K562 (cell line): ENCODE data around the gene DNASE1L3. TPM values are rescaled to one million over a fixed set of nuclear protein-coding genes. Genes with fewer than 3 reads are reported as not detected.
A peak's percentile ranks its signal among the peaks of the same experiment; 100 is the strongest.

ENCODE experiments used
- ATAC-seq: fragments of 200-7000 bp; cut with Tn5 transposase; 3 replicates; pipeline ENCODE4 v1.9.1; 2020; ENCODE audit warnings: moderate library complexity
- BruUV-seq: library from RNA; stranded (reverse); fragments of 400-500 nt; replicated peaks from 2 replicates; lab custom pipeline; 2021; lab: Mats Ljungman, UMichigan
- CTCF ChIA-PET: fragments of 300-600 bp; formaldehyde crosslinking; extraction: SDS; loops from one replicate; lab custom pipeline; 2021; ENCODE audit warnings: low intra/inter-chr PET ratio; lab: Yijun Ruan, JAX
- POLR2A ChIA-PET: fragments of 300-600, 350-650 bp; sonication (Branson Sonifier 250); formaldehyde crosslinking; extraction: SDS; loops from one replicate; lab custom pipeline; 2021; ENCODE audit warnings: antibody characterized with exemption, inconsistent platforms; lab: Yijun Ruan, JAX
- DNase-seq, 4 experiments: peaks; one replicate each; pipeline versions ENCODE4 v3.0.0 to v3.0.0-alpha.2; 2011 to 2018; ENCODE audit warnings: low spot score in 3 of 4, mixed read lengths in 3 of 4; ENCODE audit errors: extremely low read depth in 1 of 4
- FAIRE-seq: peaks from 2 replicates; lab custom pipeline; 2011; peaks lifted over from hg19 to GRCh38; lab: Jason Lieb, UNC
- H2AFZ ChIP-seq: 2 replicates; pipeline ENCODE4 v1.6.0; 2011; ENCODE audit warnings: low read depth, low read length, control low read depth, inconsistent platforms
- H3K27ac ChIP-seq: fragments of 200-600 bp; 3 replicates; pipeline ENCODE4 v1.8.0; 2011; ENCODE audit warnings: low read depth, mild to moderate bottlenecking, control low read depth, inconsistent platforms, low read length, moderate library complexity, mixed read lengths; ENCODE audit errors: extremely low read depth
- H3K27me3 ChIP-seq, 2 experiments: fragments of 300-600 bp in 1 of 2; 2 replicates in 1 of 2; 3 replicates in 1 of 2; pipeline versions ENCODE4 v1.6.0 to v1.8.0; 2011; ENCODE audit warnings: inconsistent platforms in 2 of 2, low read length in 2 of 2, mild to moderate bottlenecking in 1 of 2, mixed read lengths in 1 of 2, moderate library complexity in 1 of 2; ENCODE audit not compliant: control insufficient read depth in 2 of 2, insufficient read depth in 2 of 2
- H3K36me3 ChIP-seq: fragments of 300-600 bp; 3 replicates; pipeline ENCODE4 v1.8.0; 2011; ENCODE audit warnings: mild to moderate bottlenecking, low read length, inconsistent platforms; ENCODE audit not compliant: control insufficient read depth, insufficient read depth
- H3K4me1 ChIP-seq, 2 experiments: fragments of 200-600 bp in 1 of 2; replicated peaks in 1 of 2; 2 replicates in 1 of 2; 3 replicates in 1 of 2; pipeline versions ENCODE4 v1.5.1 to v1.8.0; 2011; ENCODE audit warnings: inconsistent platforms in 2 of 2, low read length in 2 of 2, mild to moderate bottlenecking in 1 of 2, mixed read lengths in 1 of 2, moderate library complexity in 1 of 2; ENCODE audit not compliant: control insufficient read depth in 2 of 2, insufficient read depth in 2 of 2
- H3K4me2 ChIP-seq: 2 replicates; pipeline ENCODE4 v1.6.1; 2011; ENCODE audit warnings: low read length, control low read depth, inconsistent platforms, mixed read lengths; ENCODE audit not compliant: insufficient read depth
- H3K4me3 ChIP-seq: fragments of 200-600 bp; sonication (generic), shearing (Covaris generic); 2 replicates; pipeline ENCODE4 v1.5.1; 2016; ENCODE audit warnings: control low read depth, inconsistent platforms
- H3K79me2 ChIP-seq: fragments of 200-600 bp; 3 replicates; pipeline ENCODE4 v1.8.0; 2011; ENCODE audit warnings: low read length, inconsistent platforms; ENCODE audit not compliant: control insufficient read depth, insufficient read depth
- H3K9ac ChIP-seq, 2 experiments: 2 replicates each; pipeline versions ENCODE4 v1.6.0 to v1.6.1; 2011; ENCODE audit warnings: low read depth in 2 of 2, low read length in 2 of 2, control low read depth in 1 of 2, inconsistent platforms in 1 of 2, mild to moderate bottlenecking in 1 of 2, mixed read lengths in 1 of 2; ENCODE audit not compliant: insufficient read depth in 1 of 2
- H3K9me1 ChIP-seq: one replicate; pipeline ENCODE4 v1.6.0; 2011; ENCODE audit warnings: inconsistent platforms, mild to moderate bottlenecking, low read length, moderate library complexity; ENCODE audit not compliant: control insufficient read depth, insufficient read depth
- H3K9me3 ChIP-seq: replicated peaks from 2 replicates; pipeline ENCODE4 v1.5.1; 2011; ENCODE audit warnings: low read depth, low read length, inconsistent platforms; ENCODE audit not compliant: control insufficient read depth, insufficient read depth
- H4K20me1 ChIP-seq: replicated peaks from 2 replicates; pipeline ENCODE4 v1.6.1; 2011; ENCODE audit warnings: low read length, inconsistent platforms, mixed read lengths; ENCODE audit not compliant: control insufficient read depth, insufficient read depth
- ESRRA ChIP-seq: fragments of 450-650 bp; IDR thresholded peaks from 2 replicates; pipeline ENCODE4 v1.6.1; 2014; ENCODE audit warnings: low read depth, mild to moderate bottlenecking, moderate library complexity, borderline replicate concordance
- ETS1 ChIP-seq: conservative IDR thresholded peaks from 2 replicates; pipeline ENCODE4 v1.6.1; 2011; ENCODE audit warnings: low read depth, mild to moderate bottlenecking, low read length; ENCODE audit not compliant: control insufficient read depth
- HNRNPUL1 ChIP-seq: fragments of 200-400 bp; formaldehyde crosslinking; IDR thresholded peaks from 2 replicates; pipeline ENCODE4 v1.6.1; 2017; ENCODE audit warnings: low read length
- L3MBTL2 ChIP-seq: fragments of 450-650 bp; IDR thresholded peaks from 2 replicates; pipeline ENCODE4 v1.6.1; 2016; ENCODE audit warnings: mild to moderate bottlenecking, moderate library complexity
- RFX7 ChIP-seq: fragments of 250-450 bp; sonication (Bioruptor Pico); IDR thresholded peaks from 2 replicates; pipeline ENCODE4 v1.5.1; 2021; ENCODE audit warnings: mild to moderate bottlenecking
- SNIP1 ChIP-seq: fragments of 450-650 bp; IDR thresholded peaks from 2 replicates; pipeline ENCODE4 v1.7.1; 2017; ENCODE audit warnings: low read depth, mild to moderate bottlenecking
- U2AF2 ChIP-seq: fragments of 200-400 bp; formaldehyde crosslinking; optimal IDR thresholded peaks from 2 replicates; pipeline ENCODE3; 2017; ENCODE audit warnings: low read depth, mild to moderate bottlenecking, low read length
- ZNF232 ChIP-seq: sonication (generic); formaldehyde crosslinking; IDR thresholded peaks from 2 replicates; pipeline ENCODE4 v1.8.0; 2022; ENCODE audit warnings: mild to moderate bottlenecking, missing genetic modification reagents
- WGBS: fragments of 100-300 bp; shearing (Covaris generic); methylation state at CpG from one replicate; pipeline ENCODE4 v1.1.6; 2016; ENCODE audit warnings: low coverage, mixed read lengths; ENCODE audit not compliant: insufficient coverage; ENCODE audit errors: missing lambda C conversion rate; 5-methylcytosine and 5-hydroxymethylcytosine counted together
- in situ Hi-C: fragments of 300-500 bp; cut with MboI; formaldehyde crosslinking; loops from 4 replicates; pipeline ENCODE4 v1.15.0; 2018; ENCODE audit warnings: inconsistent platforms, mixed read lengths
- intact Hi-C: fragments of 100-400 bp; cut with micrococcal nuclease; formaldehyde crosslinking; loops from 2 replicates; pipeline ENCODE4 v1.14.2; 2022
- polyA plus RNA-seq, 8 experiments: library from polyadenylated mRNA; depleted of rRNA in 4 of 8; stranded (reverse) in 5 of 8; unstranded in 3 of 8; fragments of >200 nt; fragmentation: Nextera tagmentation in 2 of 8; fragmentation: Illumina TruSeq in 1 of 8; extraction: Ambion mirVana in 2 of 8; extraction: Trizol in 1 of 8; gene quantifications; 2 replicates each; pipeline versions ENCODE4 v1.2.1 to v1.2.3, GENCODE V29; 2011 to 2014; ENCODE audit warnings: inconsistent platforms in 1 of 8, missing spikeins in 1 of 8
- total RNA-seq, 7 experiments: library from RNA; depleted of rRNA in 6 of 7; stranded (reverse); fragments of >200 nt in 6 of 7; fragmentation: Illumina TruSeq in 2 of 7; extraction: Trizol in 2 of 7; gene quantifications; 2 replicates each; pipeline versions ENCODE4 v1.2.1 to v1.2.3, GENCODE V29; 2011 to 2021; ENCODE audit warnings: low replicate concordance in 1 of 7
- TF ChIP-seq, protein P1 (sequence below), 2 experiments: IDR thresholded peaks; 2 replicates each; pipeline ENCODE4 v1.6.1; 2011; ENCODE audit warnings: borderline replicate concordance in 1 of 2, control low read depth in 1 of 2, low read depth in 1 of 2, low read length in 1 of 2, mild to moderate bottlenecking in 1 of 2, mixed read lengths in 1 of 2, moderate library complexity in 1 of 2; ENCODE audit not compliant: insufficient read depth in 1 of 2, insufficient read length in 1 of 2, poor library complexity in 1 of 2, severe bottlenecking in 1 of 2; ENCODE audit errors: extremely low read depth in 1 of 2

Gene DNASE1L3
- total and polyA plus RNA-seq, 9 of the 15 experiments (the other 6 are each of a cell fraction or from before 2014, with no cell fraction given) = 0.06 TPM; not detected in 8

GRCh38 chr3:58175437-58176184, 35.2 kb downstream of the DNASE1L3 start:
- peak overlapping the region; percentile 41; a peak in 3 of 4 replicates for H3K9ac ChIP-seq
- WGBS = 26% methylated on average over 15 of the region's 18 CpGs
- peak; percentile 26 for FAIRE-seq
- peaks cover 2% of the 10 kb centered on the region for H3K9me1 ChIP-seq
- in situ Hi-C loops = no loop called here
- H3K4me3 ChIP-seq = no peak overlapping the region
- peaks cover 5% of the 10 kb centered on the region; the same call in 1 of the 3 replicates for H3K36me3 ChIP-seq
- DNase-seq = peak in 1 of 4 experiments; percentile 32
- no peaks in the 10 kb centered on the region for H3K27me3 ChIP-seq
- peaks cover 37 to 38% of the 10 kb centered on the region in 2 experiments for H3K4me1 ChIP-seq
- H3K4me2 ChIP-seq = no peak overlapping the region; the same call in 1 of the 2 replicates
- peak overlapping the region; percentile 51 for H3K27ac ChIP-seq
- ChIA-PET CTCF (no interaction called here), POLR2A (interaction anchor here (1.2 kb wide), 1 partner anchor 131 kb away, joined by 3 read pairs; the partner anchor contains the start of genes HTD2 and RPP14)
- H3K79me2 ChIP-seq = no peaks in the 10 kb centered on the region
- intact Hi-C loops = loop anchor here (10.0 kb wide), 1 partner anchor 311 kb away; no protein-coding TSS in a partner anchor
- BruUV-seq = no TSS peak
- H4K20me1 ChIP-seq = no peaks in the 10 kb centered on the region
- no peaks in the 10 kb centered on the region for H3K9me3 ChIP-seq
- no peak for ATAC-seq
- peak overlapping the region; percentile 88 for H2AFZ ChIP-seq
- TF ChIP-seq ETS1 (no peak), HNRNPUL1 (no peak), ZNF232 (CRISPR knock-in tag) (no peak), SNIP1 (no peak), L3MBTL2 (peak; percentile 45; the same call in 1 of the 2 replicates), U2AF2 (no peak), RFX7 (CRISPR knock-in tag) (no peak), ESRRA (peak; percentile 87)
- TF ChIP-seq, protein P1, sequence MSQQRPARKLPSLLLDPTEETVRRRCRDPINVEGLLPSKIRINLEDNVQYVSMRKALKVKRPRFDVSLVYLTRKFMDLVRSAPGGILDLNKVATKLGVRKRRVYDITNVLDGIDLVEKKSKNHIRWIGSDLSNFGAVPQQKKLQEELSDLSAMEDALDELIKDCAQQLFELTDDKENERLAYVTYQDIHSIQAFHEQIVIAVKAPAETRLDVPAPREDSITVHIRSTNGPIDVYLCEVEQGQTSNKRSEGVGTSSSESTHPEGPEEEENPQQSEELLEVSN (IDR thresholded peaks at IDR 0.05; ENCODE audit: borderline replicate concordance in 1 of 2, extremely low read depth in 1 of 2, insufficient read depth in 1 of 2, insufficient read length in 1 of 2, low read depth in 1 of 2, low read length in 1 of 2, poor library complexity in 1 of 2, severe bottlenecking in 1 of 2) = peak in 1 of 2 experiments; percentile 53
